Heart left ventricle (tissue), 16 donors: ENCODE measurements around the gene HOXD3. TPM values are rescaled to one million over a fixed set of nuclear protein-coding genes. Genes with fewer than 3 reads are reported as not detected.
A peak's percentile ranks its signal among the peaks of the same experiment; 100 is the strongest.

Experiments
- ATAC-seq, 4 donors: fragments of 200-7000 bp; cut with Tn5 transposase; one replicate each; pipeline ENCODE4 v1.9.1; 2020 to 2022; ENCODE audit warnings: moderate library complexity in 4 of 4, mild to moderate bottlenecking in 3 of 4, moderate number of reproducible peaks in 1 of 4
- DNase-seq, 5 donors: peaks; one replicate each; pipeline ENCODE4 v3.0.0-alpha.2; 2020
- H3K27ac ChIP-seq, 12 donors: fragments of 200-600 bp; sonication (generic) in 4 of 12; one replicate each; pipeline versions ENCODE4 v1.5.0 to v1.8.0; 2016 to 2022; ENCODE audit warnings: mild to moderate bottlenecking in 2 of 12
- H3K27me3 ChIP-seq, 9 donors: fragments of 200-600 bp; sonication (generic) in 2 of 9; one replicate each; pipeline versions ENCODE4 v1.5.1 to v1.8.0; 2016 to 2022; ENCODE audit warnings: mild to moderate bottlenecking in 3 of 9
- H3K36me3 ChIP-seq, 9 donors: fragments of 200-600 bp; sonication (generic) in 2 of 9; one replicate each; pipeline versions ENCODE4 v1.5.0 to v1.8.0; 2018 to 2022; ENCODE audit warnings: mild to moderate bottlenecking in 2 of 9
- H3K4me1 ChIP-seq, 12 donors: fragments of 200-600 bp; sonication (generic) in 4 of 12; one replicate each; pipeline versions ENCODE4 v1.5.0 to v1.8.0; 2016 to 2022; ENCODE audit warnings: mild to moderate bottlenecking in 3 of 12
- H3K4me3 ChIP-seq, 12 donors: fragments of 200-600 bp; sonication (generic) in 4 of 12; one replicate each; pipeline versions ENCODE4 v1.5.0 to v1.8.0; 2017 to 2022; ENCODE audit warnings: mild to moderate bottlenecking in 9 of 12, moderate library complexity in 4 of 12
- H3K9me3 ChIP-seq, 12 donors: fragments of 200-600 bp; sonication (generic) in 4 of 12; one replicate each; pipeline versions ENCODE4 v1.5.0 to v1.8.0; 2016 to 2022; ENCODE audit warnings: mild to moderate bottlenecking in 1 of 12
- CTCF ChIP-seq, 12 donors: fragments of 200-600 bp; sonication (generic) in 4 of 12; IDR thresholded peaks; one replicate each; pipeline versions ENCODE4 v1.5.0 to v1.8.0; 2018 to 2022; ENCODE audit warnings: antibody characterized with exemption in 12 of 12, mild to moderate bottlenecking in 5 of 12
- POLR2A ChIP-seq, 2 donors: fragments of 450-650 bp; IDR thresholded peaks; one replicate each; pipeline ENCODE4 v1.6.1; 2017; ENCODE audit warnings: antibody characterized with exemption in 2 of 2, mild to moderate bottlenecking in 2 of 2, moderate library complexity in 2 of 2
- WGBS, 4 donors: extraction: QIAGEN DNeasy Blood & Tissue Kit in 2 of 4; methylation state at CpG; one replicate each; pipeline versions ENCODE4 v1.1.5 to v1.1.7; 2013 to 2018; 5-methylcytosine and 5-hydroxymethylcytosine counted together
- intact Hi-C, 10 donors: fragments of 100-400 bp; cut with DNase I; formaldehyde crosslinking; loops; one replicate each; pipeline versions ENCODE4 v1.11.1 to v1.14.2; 2022
- polyA plus RNA-seq, 2 donors: library from polyadenylated mRNA; stranded (reverse); fragments of 200-250 nt; gene quantifications; one replicate each; pipeline ENCODE4 v1.2.3, GENCODE V29; 2013
- total RNA-seq, 9 donors: library from RNA; depleted of rRNA in 2 of 9; stranded (reverse); fragments of >200 nt in 2 of 9; fragmentation: NEBNext Ultra II Directional in 3 of 9; extraction: Animal tissue kit (Norgen Biotek cat#: 25700) in 3 of 9; gene quantifications; one replicate each; pipeline versions ENCODE4 v1.1.0 to v1.2.4, GENCODE V29; 2016 to 2023
- donor health status: ischemic (EF 13 %, LVEDD 7.1; RV severe dilation, severe dysfunction).
- donor health status: healthy with polysubstance abuse.
- donor health status: DM: no; HTN: yes; CAD: no.
- donor health status: DM: no; HTN: no; CAD: no.
- donor health status: ischemic (EF 25% LVEDD 6.9; RV normal size, moderate dysfunction).
- donor health status: ischemic (EF 25% LVEDD 5.7; RV mildly dilated, moderate dysfunction).
- donor health status: healthy.
- donor health status: DM: yes; HTN: yes; CAD: no.
- donor health status: ischemic (EF 35%, LVEDD 5.7; RV mildly dilated, moderate dysfunction).
- donor health status: nonischemic (EF 11% LVEDD 7.7; RV severe dilation, severe dysfunction).
- donor health status: DM: yes; HTN: yes; CAD: no.
- donor health status: PGD.
- donor health status: ischemic (EF 29% LVEDD 5.4; RV normal size, mild dysfunction).
- donor health status: nonischemic (EF 23%, LVEDD 6.1; RV moderate dilation, normal function).

Gene HOXD3
- total and polyA plus RNA-seq, 11 donors, result 0.04 to 1.4 (median 0.52) TPM

DNA sequence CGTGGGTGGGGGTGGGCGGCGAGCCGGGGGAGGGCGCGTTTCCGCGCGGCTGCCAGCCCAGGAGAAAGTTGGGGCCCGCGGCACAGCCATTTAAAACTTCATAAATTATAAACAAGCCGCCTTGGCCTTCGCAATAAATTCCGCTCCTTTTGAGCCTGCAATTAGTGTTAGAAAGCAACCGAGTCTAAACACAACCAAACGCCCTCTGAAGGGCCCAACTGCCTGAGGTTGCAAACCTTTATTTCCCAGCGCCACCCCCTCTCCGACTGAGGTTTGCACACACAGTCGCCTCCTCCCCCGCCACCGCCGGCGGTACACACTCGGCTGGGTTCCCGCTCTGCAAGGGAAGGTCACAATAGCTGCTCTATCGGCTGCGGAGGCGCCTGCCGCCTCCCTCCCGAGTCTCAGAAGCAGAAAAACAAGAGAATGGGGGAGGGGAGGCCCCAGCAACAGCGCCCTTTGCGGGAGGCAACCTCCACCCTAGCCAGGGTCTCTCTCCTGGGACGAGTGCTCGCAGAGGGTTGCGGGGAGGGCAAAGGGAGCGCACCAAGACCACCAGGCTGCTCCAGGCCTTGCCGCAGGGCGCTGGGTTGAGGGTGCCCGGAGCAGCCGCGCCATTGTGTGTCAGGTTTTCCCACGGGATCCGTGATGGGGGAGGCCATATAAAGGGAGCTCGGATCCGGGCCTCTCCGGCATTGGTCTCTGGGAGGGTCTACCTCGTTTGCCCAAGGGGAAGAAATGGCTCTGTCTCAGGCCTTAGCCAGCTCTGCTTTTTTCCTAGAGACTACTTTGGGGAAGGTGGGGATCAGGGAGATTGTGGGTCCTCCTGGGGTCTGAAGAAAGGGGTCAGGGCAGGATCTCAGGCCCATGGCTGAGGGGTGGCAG is 18.0 kb downstream of the HOXD3 start:
- Histone ChIP-seq H3K4me3 (peak overlapping the region in 1 of 12 donors; percentile 11), H3K27ac (peak overlapping the region in 2 of 12 donors; percentile 43 to 76), H3K36me3 (no peaks in the 10 kb centered on the region), H3K9me3 (no peaks in the 10 kb centered on the region), H3K27me3 (peaks cover 58 to 100% (median 95%) of the 10 kb centered on the region in 9 donors), H3K4me1 (peaks cover 0 to 31% (median 5%) of the 10 kb centered on the region in 12 donors)
- peak in 1 of 4 donors; percentile 48 for ATAC-seq
- intact Hi-C loops, result loop anchor here in 2 of 10 donors (5.0 to 10.0 kb wide), 2 partner anchors 33 to 90 kb away; partner anchors contain the start of gene MTX2 (in 1 of the 2)
- 20 to 39% (median 31%) methylated on average over 37 to 47 of the region's 47 CpGs for WGBS, 4 donors
- no peak for DNase-seq
- TF ChIP-seq CTCF (IDR thresholded peaks at IDR 0.05), result no peak
- TF ChIP-seq POLR2A (IDR thresholded peaks at IDR 0.05), result no peak

- Histone ChIP-seq H3K27me3 (peaks cover 54 to 100% (median 92%) of the 10 kb centered on the region in 9 donors), H3K4me1 (peaks cover 0 to 31% (median 5%) of the 10 kb centered on the region in 12 donors), H3K4me3 (no peak overlapping the region), H3K36me3 (no peaks in the 10 kb centered on the region), H3K9me3 (no peaks in the 10 kb centered on the region), H3K27ac (peak overlapping the region in 2 of 12 donors; percentile 43 to 76)
- intact Hi-C loops, result loop anchor here in 2 of 10 donors (5.0 to 10.0 kb wide), 2 partner anchors 34 to 89 kb away; partner anchors contain the start of gene MTX2 (in 1 of the 2)
- 82 to 88% (median 83%) methylated on average over 7 of the region's 7 CpGs for WGBS, 4 donors
- no peak for ATAC-seq
- no peak for TF ChIP-seq POLR2A (IDR thresholded peaks at IDR 0.05)
- TF ChIP-seq CTCF (IDR thresholded peaks at IDR 0.05), result no peak
- no peak for DNase-seq
Measured at GRCh38 chr2:176175709-176176607, 18.9 kb downstream of the HOXD3 start.

DNA sequence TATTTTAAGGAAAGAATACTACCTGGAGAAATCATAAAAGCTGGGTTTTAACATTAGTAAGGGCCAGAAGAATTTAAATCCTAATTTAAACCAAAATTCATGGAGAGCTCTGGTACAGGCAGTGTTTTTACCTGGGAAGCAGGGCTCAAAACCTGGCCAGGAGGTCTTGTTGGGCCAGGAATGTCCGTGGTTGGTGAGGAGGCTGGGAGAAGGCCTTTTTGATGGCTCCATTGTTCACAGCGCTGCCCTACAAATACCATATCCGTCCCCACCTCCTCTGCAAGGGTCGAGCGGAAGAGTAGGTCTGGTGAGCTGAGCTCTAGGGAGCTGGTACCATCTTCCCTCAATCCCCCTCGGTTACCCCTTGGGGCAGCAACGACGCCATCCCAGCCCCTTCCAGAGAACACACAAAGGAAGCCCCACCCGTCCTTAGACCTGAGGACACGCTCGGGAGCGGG is 20.5 kb downstream of the HOXD3 start:
- intact Hi-C loops, result loop anchor here in 2 of 10 donors (5.0 to 10.0 kb wide), 2 partner anchors 35 to 87 kb away; partner anchors contain the start of gene MTX2 (in 1 of the 2)
- WGBS, 4 donors, result 11 to 16% (median 13%) methylated on average over 12 of the region's 12 CpGs
- no peaks in the 10 kb centered on the region for H3K9me3 ChIP-seq
- peaks cover 41 to 100% (median 76%) of the 10 kb centered on the region in 9 donors for H3K27me3 ChIP-seq
- no peaks in the 10 kb centered on the region for H3K36me3 ChIP-seq
- DNase-seq, result no peak
- peak in 1 of 4 donors; percentile 24 for ATAC-seq
- peak overlapping the region in 11 of 12 donors; percentile 5 to 54 (median 40) for H3K4me3 ChIP-seq
- TF ChIP-seq POLR2A (IDR thresholded peaks at IDR 0.05), result no peak
- TF ChIP-seq CTCF (IDR thresholded peaks at IDR 0.05), result no peak
- peaks cover 0 to 19% (median 0%) of the 10 kb centered on the region in 12 donors for H3K4me1 ChIP-seq
- H3K27ac ChIP-seq, result peak overlapping the region in 4 of 12 donors; percentile 8 to 83 (median 69)
